Keratinocyte (primary cell): ENCODE results near the gene OLFML2A. TPM values are rescaled to one million over a fixed set of nuclear protein-coding genes. Genes with fewer than 3 reads are reported as not detected.
A peak's percentile ranks its signal among the peaks of the same experiment; 100 is the strongest.

Experiments used
- DNase-seq: peaks from one replicate; pipeline ENCODE4 v3.0.0-alpha.2; 2011; ENCODE audit warnings: low read depth, missing footprints, low spot score
- FAIRE-seq: peaks from 2 replicates; lab custom pipeline; 2011; peaks lifted over from hg19 to GRCh38; lab: Jason Lieb, UNC
- H2AFZ ChIP-seq: 2 replicates; pipeline ENCODE4 v1.6.0; 2012; ENCODE audit warnings: low read length, control low read depth, inconsistent platforms; ENCODE audit not compliant: control insufficient read depth
- H3K27ac ChIP-seq: 2 replicates; pipeline ENCODE4 v1.5.1; 2011; ENCODE audit warnings: low read length; ENCODE audit not compliant: control insufficient read depth, insufficient read depth
- H3K27me3 ChIP-seq: 3 replicates; pipeline ENCODE4 v1.6.0; 2011; ENCODE audit warnings: low read length; ENCODE audit not compliant: control insufficient read depth, insufficient read depth; ENCODE audit errors: extremely low read depth
- H3K36me3 ChIP-seq, 2 experiments: 2 replicates in 1 of 2; 3 replicates in 1 of 2; pipeline ENCODE4 v1.5.1; 2011; ENCODE audit warnings: low read length in 2 of 2, mild to moderate bottlenecking in 1 of 2; ENCODE audit not compliant: control insufficient read depth in 2 of 2, insufficient read depth in 2 of 2; ENCODE audit errors: extremely low read depth in 1 of 2
- H3K4me1 ChIP-seq: 3 replicates; pipeline ENCODE4 v1.5.1; 2011; ENCODE audit warnings: low read length; ENCODE audit not compliant: control insufficient read depth, insufficient read depth; ENCODE audit errors: extremely low read depth
- H3K4me2 ChIP-seq: 3 replicates; pipeline ENCODE4 v1.6.0; 2011; ENCODE audit warnings: low read depth, low read length; ENCODE audit not compliant: control insufficient read depth, insufficient read depth; ENCODE audit errors: extremely low read depth
- H3K4me3 ChIP-seq, 3 experiments: fragments of 200-600 bp in 1 of 3; sonication (generic) in 1 of 3; 2 replicates in 2 of 3; 3 replicates in 1 of 3; pipeline ENCODE4 v1.5.1; 2011 to 2016; ENCODE audit warnings: low read length in 3 of 3, mild to moderate bottlenecking in 3 of 3, control low read depth in 2 of 3, inconsistent platforms in 1 of 3, low read depth in 1 of 3, mixed read lengths in 1 of 3, mixed run types in 1 of 3, moderate library complexity in 1 of 3; ENCODE audit not compliant: control insufficient read depth in 2 of 3, insufficient read depth in 2 of 3; ENCODE audit errors: extremely low read depth in 1 of 3
- H3K79me2 ChIP-seq: 2 replicates; pipeline ENCODE4 v1.6.0; 2012; ENCODE audit warnings: low read length; ENCODE audit not compliant: control insufficient read depth, insufficient read depth
- H3K9ac ChIP-seq: 3 replicates; pipeline ENCODE4 v1.6.0; 2011; ENCODE audit warnings: low read length; ENCODE audit not compliant: control insufficient read depth, insufficient read depth; ENCODE audit errors: extremely low read depth
- H3K9me1 ChIP-seq: 3 replicates; pipeline ENCODE4 v1.6.0; 2011; ENCODE audit warnings: low read length; ENCODE audit not compliant: control insufficient read depth, insufficient read depth; ENCODE audit errors: extremely low read depth
- H3K9me3 ChIP-seq: 2 replicates; pipeline ENCODE4 v1.5.1; 2012; ENCODE audit warnings: low read depth, low read length; ENCODE audit not compliant: control insufficient read depth
- H4K20me1 ChIP-seq: 3 replicates; pipeline ENCODE4 v1.6.0; 2011; ENCODE audit warnings: low read length; ENCODE audit not compliant: control insufficient read depth, insufficient read depth; ENCODE audit errors: extremely low read depth
- EZH2 ChIP-seq: IDR thresholded peaks from one replicate; pipeline ENCODE4 v1.6.1; 2012; ENCODE audit warnings: inconsistent platforms, mild to moderate bottlenecking, low read length, moderate library complexity
- dilution Hi-C: fragments of 300-500 bp; cut with MboI; formaldehyde crosslinking; loops from one replicate; pipeline ENCODE4 v1.7.0; 2020; ENCODE audit warnings: low sequenced_read_pairs; ENCODE audit not compliant: extremely low pct_ligation_motif_present
- polyA plus RNA-seq, 5 experiments: library from polyadenylated mRNA; depleted of rRNA in 3 of 5; stranded (reverse) in 3 of 5; stranded (forward) in 1 of 5; unstranded in 1 of 5; fragments of >200 nt; gene quantifications; 1 replicate in 1 of 5; 2 replicates in 3 of 5; 3 replicates in 1 of 5; pipeline versions ENCODE4 v1.2.1 to v1.2.3, GENCODE V29; 2011 to 2012; ENCODE audit warnings: missing spikeins in 2 of 5, low read depth in 1 of 5, low replicate concordance in 1 of 5
- TF ChIP-seq, protein P1 (sequence below), 3 experiments: IDR thresholded peaks in 1 of 3; conservative IDR thresholded peaks in 1 of 3; optimal IDR thresholded peaks in 1 of 3; 2 replicates in 2 of 3; 3 replicates in 1 of 3; pipeline versions ENCODE3 to v1.5.1; 2011; ENCODE audit warnings: low read length in 3 of 3, mild to moderate bottlenecking in 3 of 3, moderate library complexity in 2 of 3, control low read depth in 1 of 3, inconsistent platforms in 1 of 3; ENCODE audit not compliant: insufficient read depth in 2 of 3; ENCODE audit errors: extremely low read depth in 1 of 3

The OLFML2A gene
- polyA plus RNA-seq, 1 donor (not counting 4 experiments of a cell fraction or from before 2014, with no cell fraction given), result 1.1 TPM

GRCh38 chr9:124752967-124753366 lies 24.0 kb upstream of the OLFML2A start:
- peak; percentile 70 for FAIRE-seq

DNA sequence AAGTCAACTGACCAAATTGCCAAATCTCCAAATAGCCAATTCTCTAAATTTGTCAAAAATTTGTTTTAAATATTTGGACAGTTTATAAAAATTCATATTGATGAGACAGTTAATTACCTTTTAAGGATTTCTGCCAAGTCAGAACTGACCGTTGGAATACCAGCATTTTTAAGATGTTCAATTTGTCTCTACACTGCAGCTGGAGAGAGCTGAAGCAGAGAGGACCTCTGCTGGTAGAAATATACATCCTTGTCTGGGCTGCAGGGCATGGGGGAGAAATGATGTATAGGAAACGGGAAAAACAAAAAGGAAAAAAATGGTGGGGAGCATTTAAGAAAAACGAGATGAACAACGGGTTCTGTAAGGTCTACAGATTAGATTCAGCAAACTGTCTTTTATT lies 22.6 kb upstream of the OLFML2A start:
- H3K27ac ChIP-seq, result no peak overlapping the region
- no peak overlapping the region for H2AFZ ChIP-seq
- dilution Hi-C loops, result no loop called here
- peaks cover 18% of the 10 kb centered on the region for H3K4me1 ChIP-seq
- no peaks in the 10 kb centered on the region for H4K20me1 ChIP-seq
- no peaks in the 10 kb centered on the region for H3K27me3 ChIP-seq
- no peaks in the 10 kb centered on the region for H3K36me3 ChIP-seq
- no peak overlapping the region for H3K4me2 ChIP-seq
- peaks cover 2% of the 10 kb centered on the region for H3K79me2 ChIP-seq
- TF ChIP-seq, protein P1, sequence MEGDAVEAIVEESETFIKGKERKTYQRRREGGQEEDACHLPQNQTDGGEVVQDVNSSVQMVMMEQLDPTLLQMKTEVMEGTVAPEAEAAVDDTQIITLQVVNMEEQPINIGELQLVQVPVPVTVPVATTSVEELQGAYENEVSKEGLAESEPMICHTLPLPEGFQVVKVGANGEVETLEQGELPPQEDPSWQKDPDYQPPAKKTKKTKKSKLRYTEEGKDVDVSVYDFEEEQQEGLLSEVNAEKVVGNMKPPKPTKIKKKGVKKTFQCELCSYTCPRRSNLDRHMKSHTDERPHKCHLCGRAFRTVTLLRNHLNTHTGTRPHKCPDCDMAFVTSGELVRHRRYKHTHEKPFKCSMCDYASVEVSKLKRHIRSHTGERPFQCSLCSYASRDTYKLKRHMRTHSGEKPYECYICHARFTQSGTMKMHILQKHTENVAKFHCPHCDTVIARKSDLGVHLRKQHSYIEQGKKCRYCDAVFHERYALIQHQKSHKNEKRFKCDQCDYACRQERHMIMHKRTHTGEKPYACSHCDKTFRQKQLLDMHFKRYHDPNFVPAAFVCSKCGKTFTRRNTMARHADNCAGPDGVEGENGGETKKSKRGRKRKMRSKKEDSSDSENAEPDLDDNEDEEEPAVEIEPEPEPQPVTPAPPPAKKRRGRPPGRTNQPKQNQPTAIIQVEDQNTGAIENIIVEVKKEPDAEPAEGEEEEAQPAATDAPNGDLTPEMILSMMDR (optimal IDR thresholded peaks at IDR 0.05 in 1 of 3, IDR thresholded peaks at IDR 0.05 in 1 of 3, conservative IDR thresholded peaks at IDR 0.05 in 1 of 3; ENCODE audit: extremely low read depth in 1 of 3, insufficient read depth in 2 of 3, low read length in 3 of 3), result peak; percentile 38 to 59 (median 49)
- no peak for TF ChIP-seq EZH2
- DNase-seq (no peak), FAIRE-seq (peak; percentile 26)
- H3K9me1 ChIP-seq, result no peaks in the 10 kb centered on the region
- H3K4me3 ChIP-seq, result no peak overlapping the region
- no peaks in the 10 kb centered on the region for H3K9me3 ChIP-seq
- no peak overlapping the region for H3K9ac ChIP-seq

More at GRCh38 chr9:124752967-124753366, 24.0 kb upstream of the OLFML2A start:
- Histone ChIP-seq H4K20me1 (no peaks in the 10 kb centered on the region), H3K36me3 (no peaks in the 10 kb centered on the region), H3K4me2 (peak overlapping the region; percentile 29), H3K9me1 (no peaks in the 10 kb centered on the region), H3K27ac (no peak overlapping the region), H3K9me3 (no peaks in the 10 kb centered on the region), H3K4me3 (no peak overlapping the region), H2AFZ (no peak overlapping the region), H3K27me3 (no peaks in the 10 kb centered on the region), H3K4me1 (peaks cover 9% of the 10 kb centered on the region), H3K9ac (no peak overlapping the region), H3K79me2 (peaks cover 2% of the 10 kb centered on the region)
- dilution Hi-C loops, result no loop called here
- no peak for TF ChIP-seq EZH2
- TF ChIP-seq, protein P1 (optimal IDR thresholded peaks at IDR 0.05 in 1 of 3, IDR thresholded peaks at IDR 0.05 in 1 of 3, conservative IDR thresholded peaks at IDR 0.05 in 1 of 3; ENCODE audit: extremely low read depth in 1 of 3, insufficient read depth in 2 of 3, low read length in 3 of 3), result no peak
- no peak for DNase-seq
